GM21528 (cell line): Measurements from ENCODE around the gene NTNG2.
"Not testable (repeated sequence)": the region's sequence is repeated elsewhere in the genome, so short reads cannot be mapped to it uniquely, and the experiment has no call there.

Experiments
- ATAC-seq: cut with Tn5 transposase; IDR thresholded peaks from one replicate; pipeline ENCODE4 v1.9.1; 2021; ENCODE audit warnings: mild to moderate bottlenecking, moderate library complexity; ENCODE audit not compliant: unreplicated experiment, low FRiP score

The NTNG2 gene

GRCh38 chr9:132245465-132245864 is 83.6 kb downstream of the NTNG2 start:
- no peak for ATAC-seq

- ATAC-seq: no peak
Measured at GRCh38 chr9:132247942-132248341, 86.1 kb downstream of the NTNG2 start.

- no peak for ATAC-seq
Measured at GRCh38 chr9:132249123-132249522, 87.3 kb downstream of the NTNG2 start.

DNA sequence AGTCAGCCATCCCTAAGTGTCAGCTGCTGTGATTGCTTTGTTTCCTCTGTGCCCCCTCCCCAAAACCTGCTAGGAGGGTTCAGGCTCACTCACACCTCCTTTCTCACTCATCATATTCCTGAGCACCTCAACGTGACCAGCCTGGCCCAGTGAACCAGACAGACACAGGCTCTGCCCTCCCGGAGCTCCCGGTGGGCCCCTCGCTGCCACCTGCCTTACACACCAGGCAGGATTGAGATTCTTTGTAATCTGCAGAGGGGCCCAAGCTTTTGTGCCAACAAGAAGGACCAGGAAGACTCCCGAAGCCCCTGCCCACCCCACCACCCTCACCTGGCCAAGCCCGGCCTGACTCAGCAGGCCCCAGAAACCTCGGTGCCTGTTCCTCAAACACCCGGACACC is 87.8 kb downstream of the NTNG2 start:
- ATAC-seq: no peak

DNA sequence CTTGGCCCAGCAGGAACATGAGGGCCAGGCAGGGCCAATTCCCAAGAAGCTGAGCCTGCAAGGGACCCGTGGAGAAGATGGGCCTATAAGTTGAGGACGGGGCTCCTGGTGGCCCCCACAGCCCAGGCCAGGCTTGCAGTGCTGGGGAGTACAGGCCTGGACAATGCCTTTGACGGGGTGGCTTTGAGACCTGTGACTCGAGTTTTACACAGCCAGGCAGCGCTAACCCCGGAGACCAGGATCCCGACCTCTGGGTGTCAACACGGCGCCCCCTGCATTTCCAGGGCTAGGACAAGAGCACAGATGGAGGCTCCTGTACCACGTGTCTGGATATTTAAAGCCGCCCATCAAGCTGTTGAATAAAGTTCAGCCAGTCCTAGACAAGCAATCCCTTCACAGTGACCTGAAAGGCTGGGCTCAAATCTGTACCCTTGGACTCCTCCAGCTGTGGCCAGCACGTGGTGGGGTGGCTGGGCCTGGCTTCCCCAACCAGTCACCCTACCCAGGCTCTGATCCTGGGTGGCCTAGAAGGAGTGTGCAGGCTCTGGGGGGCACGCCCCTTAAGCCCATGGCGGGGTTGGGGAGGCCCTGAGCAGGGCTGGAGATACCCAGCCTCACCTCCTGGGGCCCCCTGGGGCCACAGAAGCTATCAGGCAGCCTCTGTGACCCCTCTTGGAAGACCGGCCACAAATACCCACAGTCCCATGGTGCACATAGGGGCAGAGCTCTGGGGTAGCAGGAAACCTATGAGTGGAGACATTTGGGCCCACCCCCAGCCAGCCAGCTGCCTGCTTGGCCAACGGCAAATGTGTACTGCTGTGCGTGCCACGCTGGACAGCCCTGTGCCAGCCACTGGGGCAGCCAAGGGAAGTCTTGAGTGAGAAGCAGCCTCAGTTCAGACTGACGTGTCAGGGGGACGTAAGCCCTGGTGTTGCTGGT is 88.7 kb downstream of the NTNG2 start:
- ATAC-seq: no peak

DNA sequence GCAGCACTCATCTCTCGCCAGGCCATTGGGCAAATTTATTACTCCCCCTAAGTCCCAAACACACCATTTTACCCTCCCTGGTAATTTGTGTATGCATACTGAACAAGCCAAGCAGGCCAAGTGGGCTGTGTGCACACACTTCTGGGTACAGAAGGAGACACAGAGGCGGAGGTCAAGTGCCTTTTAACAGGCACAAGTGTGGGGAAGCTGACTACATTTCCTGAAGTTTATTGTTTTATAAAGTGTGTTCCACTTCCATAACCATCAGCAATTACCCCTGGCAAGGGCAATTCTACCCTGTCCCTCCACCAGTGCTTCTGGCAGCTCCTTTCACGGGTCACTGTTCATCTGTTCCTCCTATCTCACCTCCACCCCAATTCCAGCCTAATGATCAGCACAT is 99.0 kb downstream of the NTNG2 start:
- ATAC-seq: no peak

- no peak for ATAC-seq
Measured at GRCh38 chr9:132266017-132266416, 104.2 kb downstream of the NTNG2 start.

GRCh38 chr9:132267660-132268059 is 105.8 kb downstream of the NTNG2 start:
- ATAC-seq: no peak

GRCh38 chr9:132268725-132269352 is 107.0 kb downstream of the NTNG2 start:
- ATAC-seq: no peak

DNA sequence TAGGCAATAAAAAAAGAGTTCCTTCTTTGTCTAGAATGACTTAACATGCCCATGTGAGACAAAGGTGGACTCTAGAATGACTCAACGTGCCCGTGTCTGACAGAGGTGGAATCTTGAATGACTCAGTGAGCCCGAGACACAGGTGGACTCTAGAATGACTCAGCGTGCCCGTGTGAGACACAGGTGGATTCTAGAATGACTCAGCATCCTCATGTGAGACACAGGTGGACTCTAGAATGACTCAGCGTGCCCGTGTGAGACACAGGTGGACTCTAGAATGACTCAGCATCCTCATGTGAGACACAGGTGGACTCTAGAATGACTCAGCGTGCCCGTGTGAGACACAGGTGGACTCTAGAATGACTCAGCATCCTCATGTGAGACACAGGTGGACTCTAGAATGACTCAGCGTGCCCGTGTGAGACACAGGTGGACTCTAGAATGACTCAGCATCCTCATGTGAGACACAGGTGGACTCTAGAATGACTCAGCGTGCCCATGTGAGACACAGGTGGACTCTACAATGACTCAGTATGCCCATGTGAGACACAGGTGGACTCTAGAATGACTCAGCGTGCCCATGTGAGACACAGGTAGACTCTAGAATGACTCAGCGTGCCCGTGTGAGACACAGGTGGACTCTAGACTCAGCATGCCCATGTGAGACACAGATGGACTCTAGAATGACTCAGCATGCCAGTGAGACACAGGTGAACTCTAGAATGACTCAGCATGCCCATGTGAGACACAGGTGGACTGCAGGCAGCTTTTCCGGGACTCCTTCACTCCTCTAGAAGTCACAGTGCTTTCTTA is 108.1 kb downstream of the NTNG2 start:
- ATAC-seq: not testable (repeated sequence)

DNA sequence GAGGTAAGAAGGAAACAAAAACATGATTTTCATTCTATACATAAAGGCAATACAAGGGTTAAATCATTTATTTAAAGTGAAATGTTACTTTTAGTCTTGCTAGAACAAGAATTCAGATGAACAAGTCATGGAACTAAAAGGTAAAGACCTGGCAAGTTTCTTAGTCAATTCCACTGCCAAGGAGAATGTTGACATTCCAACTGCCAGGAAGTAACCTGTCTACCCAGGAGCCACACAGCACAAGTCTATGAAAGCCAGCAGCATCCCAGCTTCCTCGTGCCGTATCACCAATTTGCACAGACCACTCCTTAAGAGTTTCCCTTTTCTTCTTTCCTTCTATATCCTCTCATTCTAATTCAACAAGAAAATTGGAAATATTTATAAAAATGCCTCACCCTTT is 113.0 kb downstream of the NTNG2 start:
- ATAC-seq: no peak

DNA sequence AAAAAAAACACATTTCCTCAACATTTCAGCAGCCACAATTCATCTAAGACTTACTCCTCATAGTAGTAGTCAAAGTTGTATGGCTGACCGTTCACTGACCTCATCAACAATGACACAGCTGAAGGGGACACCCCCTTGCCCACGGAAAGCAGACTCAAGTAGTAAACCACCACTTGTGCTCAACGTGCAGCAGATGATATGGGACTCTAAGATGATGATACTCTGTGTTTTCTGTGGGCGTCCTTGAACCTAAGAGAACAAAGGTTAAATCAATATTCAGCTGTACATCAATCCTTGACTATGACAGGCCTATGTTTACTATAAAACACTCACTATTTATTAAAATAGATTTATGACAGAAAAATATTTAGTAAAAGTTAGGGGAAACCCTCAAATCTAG is 121.3 kb downstream of the NTNG2 start:
- ATAC-seq: no peak

DNA sequence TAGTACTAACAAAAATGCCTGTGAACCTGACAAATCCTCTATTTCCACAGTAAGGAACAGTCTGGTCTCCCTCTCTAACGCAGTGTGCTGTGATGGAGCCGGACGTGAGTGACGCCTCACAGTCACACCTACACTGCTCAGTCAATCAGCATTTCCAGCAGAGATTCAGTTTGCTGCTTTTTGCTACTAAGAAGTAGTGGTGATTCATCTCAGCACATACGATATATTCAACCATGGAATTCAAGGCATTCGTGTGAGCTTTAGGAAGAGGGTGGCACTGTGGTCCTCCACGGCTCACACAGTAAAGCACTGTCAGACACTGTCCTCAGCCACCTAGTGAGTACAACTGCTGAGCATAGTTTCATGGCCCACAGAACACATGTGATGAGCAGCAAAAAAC is 122.0 kb downstream of the NTNG2 start:
- ATAC-seq: no peak

- no peak for ATAC-seq
Measured at GRCh38 chr9:132287256-132287760, 125.5 kb downstream of the NTNG2 start.

DNA sequence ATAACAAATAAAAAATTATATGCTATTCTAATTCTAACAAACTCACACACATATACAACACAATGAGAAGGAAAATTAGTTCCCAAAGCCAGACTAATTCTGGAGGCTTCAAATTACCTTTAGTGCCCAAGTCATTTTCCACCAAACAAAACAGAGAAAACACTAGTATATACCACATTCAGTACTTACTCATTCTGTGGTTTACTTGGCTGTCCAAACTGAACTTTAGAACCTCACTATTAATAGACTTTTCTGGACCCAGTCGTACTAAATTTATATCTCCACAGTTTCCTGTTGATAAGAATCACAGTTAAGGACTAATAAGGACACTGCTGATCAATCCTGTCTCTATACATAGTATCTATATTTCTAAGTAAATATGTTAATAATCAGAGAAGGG is 126.5 kb downstream of the NTNG2 start:
- no peak for ATAC-seq

DNA sequence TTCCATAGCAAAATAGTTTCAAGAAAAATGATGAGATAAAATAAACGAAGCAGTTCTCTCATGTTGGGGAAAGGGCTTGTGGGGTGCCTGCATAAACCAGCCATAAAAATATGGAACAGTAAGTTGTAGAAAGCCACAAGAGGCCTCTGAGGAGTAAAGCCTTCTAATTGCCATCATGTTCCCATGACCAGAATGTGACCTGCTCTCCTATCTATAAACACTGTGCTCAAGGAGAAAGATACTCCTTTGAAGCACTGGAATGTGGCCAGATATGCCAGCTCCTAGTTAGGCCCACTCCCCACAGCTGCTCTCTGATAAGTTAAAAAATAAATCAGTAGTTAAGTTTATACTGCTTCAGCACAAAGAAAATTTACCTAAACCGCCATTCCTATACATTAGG is 127.1 kb downstream of the NTNG2 start:
- ATAC-seq: no peak

DNA sequence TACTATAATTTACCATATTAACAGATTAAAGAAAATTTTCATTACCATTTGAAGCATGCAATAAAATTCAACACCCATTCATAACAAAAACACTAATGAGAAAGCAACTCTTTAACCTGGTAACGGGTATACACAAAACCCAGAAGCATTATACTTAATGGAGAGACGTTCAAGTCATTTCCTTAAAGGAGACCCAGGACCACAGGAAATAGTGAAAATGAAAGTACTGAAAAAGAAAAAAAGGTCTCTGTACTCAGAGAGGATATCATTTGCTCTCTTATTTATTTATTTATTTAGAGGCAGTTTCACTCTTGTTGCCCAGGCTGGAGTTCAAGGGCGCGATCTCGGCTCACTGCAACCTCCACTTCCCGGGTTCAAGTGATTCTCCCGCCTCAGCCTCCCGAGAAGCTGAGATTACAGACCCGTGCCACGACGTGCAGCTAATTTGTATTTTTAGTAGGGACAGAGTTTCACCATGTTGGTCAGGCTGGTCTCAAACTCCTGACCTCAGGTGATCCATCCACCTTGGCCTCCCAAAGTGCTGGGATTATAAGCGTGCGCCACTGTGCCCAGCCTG is 131.4 kb downstream of the NTNG2 start:
- no peak for ATAC-seq
